CD4-positive, CD25-positive, alpha-beta regulatory T cell (primary cell): Measurements from ENCODE around the gene LCN1. TPM values are rescaled to one million over a fixed set of nuclear protein-coding genes. Genes with fewer than 3 reads are reported as not detected.
"Not testable (repeated sequence)": the region's sequence is repeated elsewhere in the genome, so short reads cannot be mapped to it uniquely, and the experiment has no call there.

Experiments used
- ATAC-seq, 2 donors: fragments of 150-1000 bp; cut with Tn5 transposase; one replicate each; pipeline ENCODE4 v1.10.0; 2021; ENCODE audit warnings: low read depth in 2 of 2, moderate number of reproducible peaks in 2 of 2, moderate library complexity in 1 of 2
- DNase-seq, 3 donors: peaks; one replicate each; pipeline versions ENCODE4 v3.0.0 to v3.0.0-alpha.2; 2012 to 2022; ENCODE audit warnings: mixed read lengths in 1 of 3
- H3K27ac ChIP-seq: one replicate; pipeline ENCODE4 v1.7.0; 2013; ENCODE audit warnings: mild to moderate bottlenecking, low read length; ENCODE audit not compliant: insufficient read depth, poor library complexity, severe bottlenecking
- H3K27me3 ChIP-seq: one replicate; pipeline ENCODE4 v1.7.0; 2013; ENCODE audit warnings: low read length; ENCODE audit not compliant: control insufficient read depth, insufficient read depth
- H3K36me3 ChIP-seq: one replicate; pipeline ENCODE4 v1.7.0; 2013; ENCODE audit warnings: mild to moderate bottlenecking, low read length, moderate library complexity; ENCODE audit not compliant: control insufficient read depth, insufficient read depth
- H3K4me1 ChIP-seq: 2 replicates; pipeline ENCODE4 v1.7.0; 2013; ENCODE audit warnings: mild to moderate bottlenecking, low read length; ENCODE audit not compliant: insufficient read depth, control insufficient read depth, poor library complexity, severe bottlenecking
- H3K4me3 ChIP-seq: one replicate; pipeline ENCODE4 v1.7.0; 2013; ENCODE audit warnings: low read depth, mild to moderate bottlenecking, low read length, moderate library complexity
- H3K9me3 ChIP-seq, 2 experiments: 1 replicate in 1 of 2; 2 replicates in 1 of 2; pipeline ENCODE4 v1.7.0; 2013; ENCODE audit warnings: low read length in 2 of 2, mild to moderate bottlenecking in 1 of 2, moderate library complexity in 1 of 2; ENCODE audit not compliant: control insufficient read depth in 2 of 2
- H3K27ac Mint-ChIP-seq, 3 donors: one replicate each; pipeline ENCODE4 v1.8.0; 2020 to 2022; ENCODE audit warnings: mild to moderate bottlenecking in 3 of 3, mixed read lengths in 3 of 3, moderate library complexity in 2 of 3
- H3K27me3 Mint-ChIP-seq: one replicate; pipeline ENCODE4 v1.8.0; 2022; ENCODE audit warnings: mild to moderate bottlenecking, mixed read lengths
- H3K36me3 Mint-ChIP-seq: one replicate; pipeline ENCODE4 v1.8.0; 2020; ENCODE audit warnings: mixed read lengths
- H3K4me1 Mint-ChIP-seq, 4 donors: one replicate each; pipeline ENCODE4 v1.8.0; 2020 to 2022; ENCODE audit warnings: mixed read lengths in 4 of 4, mild to moderate bottlenecking in 1 of 4
- H3K4me3 Mint-ChIP-seq, 4 donors: one replicate each; pipeline ENCODE4 v1.8.0; 2020 to 2022; ENCODE audit warnings: mild to moderate bottlenecking in 4 of 4, mixed read lengths in 4 of 4, moderate library complexity in 3 of 4
- H3K9me3 Mint-ChIP-seq, 7 donors: one replicate each; pipeline ENCODE4 v1.8.0; 2020 to 2022; ENCODE audit warnings: mixed read lengths in 7 of 7, mild to moderate bottlenecking in 3 of 7, moderate library complexity in 2 of 7
- polyA plus RNA-seq, 4 donors: library from polyadenylated mRNA; unstranded; fragments of 300-500 nt; fragmentation: Illumina TruSeq; gene quantifications; one replicate each; pipeline ENCODE4 v1.2.3, GENCODE V29; 2021
- total RNA-seq: library from RNA; stranded (reverse); gene quantifications from one replicate; pipeline ENCODE4 v1.2.3, GENCODE V29; 2022

Gene LCN1
- total and polyA plus RNA-seq, 5 donors from 2014 or later: not detected

DNA sequence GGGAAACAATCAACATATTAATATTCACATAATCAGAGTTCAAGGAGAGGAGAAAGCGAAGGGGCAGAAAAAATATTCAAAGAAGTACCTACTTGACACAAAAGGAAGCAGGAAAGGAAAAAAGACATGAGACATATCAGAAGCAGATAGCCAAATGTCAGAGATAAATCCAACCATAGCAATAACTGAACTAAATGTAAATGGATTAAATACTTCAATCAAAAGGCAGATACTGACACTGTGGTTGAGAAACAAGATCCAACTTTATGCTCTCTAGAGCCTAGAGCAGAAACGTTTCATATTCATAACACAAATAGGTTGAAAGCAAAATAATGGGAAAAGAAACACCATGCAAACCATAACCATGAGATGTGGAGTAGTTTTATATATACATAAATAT lies 11.8 kb upstream of the LCN1 start:
- H3K27me3 Mint-ChIP-seq: peaks cover 4% of the 10 kb centered on the region
- Histone ChIP-seq H3K36me3 (peaks cover 5% of the 10 kb centered on the region), H3K27me3 (no peaks in the 10 kb centered on the region), H3K4me1 (no peaks in the 10 kb centered on the region), H3K9me3 (peaks cover 4 to 6% of the 10 kb centered on the region in 2 experiments), H3K4me3 (no peak overlapping the region), H3K27ac (no peak overlapping the region)
- H3K27ac Mint-ChIP-seq: no peak overlapping the region
- H3K4me1 Mint-ChIP-seq: peaks cover 0 to 3% (median 3%) of the 10 kb centered on the region in 4 donors
- DNase-seq (no peak), ATAC-seq (no peak)
- no peak overlapping the region for H3K4me3 Mint-ChIP-seq
- peaks cover 3% of the 10 kb centered on the region for H3K36me3 Mint-ChIP-seq
- H3K9me3 Mint-ChIP-seq: peaks cover 0 to 10% (median 3%) of the 10 kb centered on the region in 7 donors

DNA sequence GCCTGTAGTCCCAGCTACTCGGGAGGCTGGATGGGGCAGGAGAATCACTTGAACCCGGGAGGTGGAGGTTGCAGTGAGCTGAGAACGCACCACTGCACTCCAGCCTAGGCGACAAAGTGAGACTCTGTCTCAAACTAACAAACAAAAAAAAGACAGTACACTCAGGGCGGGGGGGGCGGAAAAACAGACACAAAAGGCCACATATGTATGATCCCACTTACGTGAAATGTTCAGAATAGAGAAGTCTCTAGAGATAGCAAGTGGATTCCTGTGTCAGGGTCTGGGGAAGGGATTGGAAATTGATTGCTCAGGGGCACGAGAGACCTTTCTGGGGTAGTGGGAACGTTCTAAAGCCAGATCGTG lies 9.0 kb upstream of the LCN1 start:
- no peaks in the 10 kb centered on the region for H3K27me3 ChIP-seq
- Mint-ChIP-seq H3K27ac (peak overlapping the region in 1 of 3 donors; percentile 27), H3K27me3 (peaks cover 4% of the 10 kb centered on the region), H3K9me3 (peaks cover 0 to 10% (median 3%) of the 10 kb centered on the region in 7 donors), H3K36me3 (no peaks in the 10 kb centered on the region), H3K4me3 (no peak overlapping the region), H3K4me1 (peaks cover 0 to 2% (median 0%) of the 10 kb centered on the region in 4 donors)
- H3K4me1 ChIP-seq: no peaks in the 10 kb centered on the region
- H3K4me3 ChIP-seq: no peak overlapping the region
- no peaks in the 10 kb centered on the region for H3K36me3 ChIP-seq
- DNase-seq: no peak
- ATAC-seq: no peak
- peaks cover 4 to 6% of the 10 kb centered on the region in 2 experiments for H3K9me3 ChIP-seq
- no peak overlapping the region for H3K27ac ChIP-seq

DNA sequence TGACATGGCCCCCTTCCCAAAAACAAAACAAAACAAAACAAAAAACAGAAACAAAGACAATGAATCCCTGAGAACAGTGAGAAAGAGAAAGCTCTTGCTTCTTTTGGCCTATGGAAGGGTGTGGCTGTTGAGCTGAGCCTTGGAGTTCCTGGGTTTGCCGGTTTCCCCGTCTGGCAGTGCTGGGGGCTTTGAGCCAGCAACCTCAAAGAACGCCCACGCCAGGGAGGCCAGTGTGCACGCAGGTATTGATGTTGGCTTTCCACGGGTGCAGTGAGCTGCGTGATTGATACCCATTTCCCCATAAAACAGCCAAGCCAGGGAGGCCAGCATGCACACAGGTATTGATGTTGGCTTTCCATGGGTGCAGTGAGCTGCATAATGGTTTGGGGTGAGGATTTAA lies 8.3 kb upstream of the LCN1 start:
- H3K27ac ChIP-seq: no peak overlapping the region
- H3K27me3 Mint-ChIP-seq: peaks cover 4% of the 10 kb centered on the region
- peaks cover 0 to 10% (median 3%) of the 10 kb centered on the region in 7 donors for H3K9me3 Mint-ChIP-seq
- ATAC-seq: no peak
- no peaks in the 10 kb centered on the region for H3K4me1 ChIP-seq
- no peaks in the 10 kb centered on the region for H3K36me3 Mint-ChIP-seq
- H3K27ac Mint-ChIP-seq: no peak overlapping the region
- DNase-seq: no peak
- H3K36me3 ChIP-seq: no peaks in the 10 kb centered on the region
- H3K4me3 ChIP-seq: no peak overlapping the region
- H3K9me3 ChIP-seq: peaks cover 4 to 6% of the 10 kb centered on the region in 2 experiments
- no peaks in the 10 kb centered on the region for H3K27me3 ChIP-seq
- peaks cover 0 to 2% (median 0%) of the 10 kb centered on the region in 4 donors for H3K4me1 Mint-ChIP-seq
- H3K4me3 Mint-ChIP-seq: no peak overlapping the region

DNA sequence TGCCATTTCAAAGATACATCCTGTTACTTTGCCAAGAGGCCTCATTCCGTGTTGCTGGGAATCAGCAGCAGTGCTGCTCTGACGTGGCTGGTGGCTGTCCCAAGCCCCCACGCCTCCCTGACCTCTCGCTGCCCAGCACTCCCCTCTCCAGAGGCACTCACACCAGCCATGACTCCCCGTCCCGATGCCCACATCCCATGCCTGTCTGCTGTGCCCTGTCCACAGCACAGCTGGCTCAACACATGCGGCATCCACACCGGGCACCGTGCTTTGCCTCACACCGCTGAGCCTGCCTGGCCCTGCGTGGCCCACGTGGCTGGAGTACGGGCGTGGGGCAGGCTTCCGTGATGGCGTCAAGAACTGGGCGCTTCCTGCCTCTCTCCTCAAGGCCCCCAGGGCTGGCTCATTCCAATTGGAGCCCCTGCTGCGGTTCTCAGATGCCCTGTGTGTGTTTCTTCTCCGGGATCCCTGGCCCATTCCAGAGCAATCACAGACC lies 7.8 kb upstream of the LCN1 start:
- Histone ChIP-seq H3K4me3 (no peak overlapping the region), H3K27me3 (no peaks in the 10 kb centered on the region), H3K9me3 (peaks cover 4 to 6% of the 10 kb centered on the region in 2 experiments), H3K36me3 (no peaks in the 10 kb centered on the region), H3K4me1 (no peaks in the 10 kb centered on the region), H3K27ac (no peak overlapping the region)
- Mint-ChIP-seq H3K36me3 (no peaks in the 10 kb centered on the region), H3K4me3 (no peak overlapping the region), H3K27me3 (peaks cover 4% of the 10 kb centered on the region), H3K27ac (no peak overlapping the region), H3K9me3 (peaks cover 0 to 10% (median 3%) of the 10 kb centered on the region in 7 donors), H3K4me1 (peaks cover 0 to 2% (median 0%) of the 10 kb centered on the region in 4 donors)
- ATAC-seq (no peak), DNase-seq (no peak)

DNA sequence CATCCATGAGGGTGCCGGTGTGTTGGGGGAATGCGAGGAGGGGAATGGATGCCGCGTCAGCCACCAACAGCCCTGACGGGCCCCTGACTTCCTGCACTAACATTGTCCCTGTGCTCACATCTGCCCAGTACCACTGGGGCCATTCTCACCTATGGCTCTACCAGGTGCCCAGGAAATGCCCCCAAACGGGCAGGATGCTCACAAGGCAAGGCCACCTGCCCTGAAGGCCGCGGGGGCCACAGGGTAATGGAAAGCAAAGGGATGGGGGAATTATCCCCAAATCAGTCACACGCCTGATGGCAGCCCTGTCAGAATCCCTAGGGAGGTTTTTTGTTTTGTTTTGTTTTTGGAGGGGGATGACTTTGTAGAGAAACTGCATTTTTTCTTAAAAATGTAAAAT lies 7.3 kb upstream of the LCN1 start:
- not testable (repeated sequence) for H3K36me3 ChIP-seq, H3K4me3 Mint-ChIP-seq, H3K4me1 ChIP-seq, H3K9me3 ChIP-seq, H3K4me1 Mint-ChIP-seq, H3K27ac Mint-ChIP-seq, ATAC-seq, H3K27me3 Mint-ChIP-seq, H3K36me3 Mint-ChIP-seq, H3K4me3 ChIP-seq, DNase-seq, H3K27ac ChIP-seq, H3K9me3 Mint-ChIP-seq, H3K27me3 ChIP-seq

DNA sequence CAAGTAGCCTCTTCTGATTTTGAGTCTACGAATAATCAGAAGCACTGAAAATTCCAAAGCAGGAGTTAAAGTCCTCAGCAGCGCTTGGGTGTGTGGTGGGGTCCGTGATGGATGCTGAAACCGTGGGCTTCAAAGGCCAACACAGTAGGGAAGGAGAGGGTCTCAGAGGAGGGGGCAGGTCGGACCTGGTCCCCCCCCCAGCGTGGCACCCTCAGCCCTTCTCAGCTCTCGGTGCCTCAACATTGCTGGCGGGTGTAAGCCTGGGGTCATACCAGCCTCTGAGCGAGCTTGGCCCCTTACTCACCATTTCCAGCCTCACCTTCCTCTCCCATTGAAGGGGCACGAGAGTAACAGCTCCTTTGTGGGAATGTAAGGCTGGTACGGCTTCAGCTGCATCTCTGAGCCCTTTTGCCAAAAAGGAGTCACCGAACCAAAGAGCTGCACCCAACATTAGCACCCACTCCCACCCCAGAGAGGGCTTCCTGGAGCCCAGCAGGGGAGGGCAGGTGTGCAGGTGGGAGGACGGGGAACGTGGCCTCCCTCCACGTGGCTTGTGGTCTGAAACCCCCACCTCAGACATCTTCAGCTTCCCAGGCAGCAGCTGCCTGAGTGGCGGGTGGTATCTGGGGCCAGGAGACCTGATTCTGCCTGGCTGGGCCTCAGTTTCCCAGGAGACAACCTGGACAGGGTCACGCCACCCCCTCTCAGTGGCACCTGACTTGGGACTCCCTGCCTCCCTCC lies 6.7 kb upstream of the LCN1 start:
- peaks cover 0 to 1% of the 10 kb centered on the region in 2 experiments for H3K9me3 ChIP-seq
- H3K27me3 ChIP-seq: no peaks in the 10 kb centered on the region
- H3K36me3 ChIP-seq: no peaks in the 10 kb centered on the region
- Mint-ChIP-seq H3K27ac (no peak overlapping the region), H3K4me3 (no peak overlapping the region), H3K4me1 (peaks cover 0 to 2% (median 0%) of the 10 kb centered on the region in 4 donors), H3K9me3 (peaks cover 0 to 1% (median 0%) of the 10 kb centered on the region in 7 donors), H3K27me3 (no peaks in the 10 kb centered on the region), H3K36me3 (no peaks in the 10 kb centered on the region)
- DNase-seq: no peak
- no peak overlapping the region for H3K27ac ChIP-seq
- no peak overlapping the region for H3K4me3 ChIP-seq
- no peak for ATAC-seq
- no peaks in the 10 kb centered on the region for H3K4me1 ChIP-seq

DNA sequence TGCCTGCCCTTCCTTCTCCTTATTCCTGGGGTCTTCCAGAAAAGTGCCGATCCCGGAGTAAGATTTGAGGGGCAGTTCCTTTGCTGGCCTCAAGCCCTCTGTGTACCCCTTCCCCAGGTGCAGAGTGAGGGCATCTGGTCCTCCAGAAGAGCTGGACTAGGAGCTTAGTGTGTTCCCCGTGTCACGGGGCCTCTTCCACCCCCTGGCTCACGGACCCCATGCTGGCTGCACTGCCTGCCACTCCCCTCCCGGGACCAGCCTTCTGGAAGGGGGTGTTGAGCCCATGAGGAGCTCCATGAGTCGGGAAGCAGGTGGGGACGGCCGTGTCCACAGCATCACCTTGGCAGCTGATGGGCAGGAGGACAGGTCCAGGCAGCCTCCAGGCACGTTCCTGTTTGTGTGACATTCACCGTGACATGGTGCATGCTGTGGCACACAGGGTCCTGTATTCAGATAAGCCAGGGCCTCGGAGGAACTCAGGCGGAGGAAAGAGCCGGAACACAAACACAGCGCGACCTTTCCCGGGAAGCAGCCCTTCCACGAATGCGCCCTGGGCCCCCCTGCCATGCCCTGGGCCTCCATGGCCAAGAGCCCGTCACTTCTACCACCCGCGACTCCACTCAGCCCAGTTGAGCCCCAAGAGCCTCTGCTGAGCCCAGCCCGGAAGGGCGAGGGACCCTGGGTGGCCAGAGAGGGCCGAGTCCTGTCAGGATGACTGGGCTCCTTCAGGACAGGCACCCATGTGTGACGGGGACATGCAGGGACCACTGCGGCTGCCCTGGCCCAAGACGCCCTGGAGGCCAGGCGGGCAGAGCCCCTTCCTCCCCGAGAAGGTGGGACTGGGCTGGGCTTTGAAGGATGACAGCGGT lies 5.9 kb upstream of the LCN1 start:
- peaks cover 0 to 4% (median 1%) of the 10 kb centered on the region in 4 donors for H3K4me1 Mint-ChIP-seq
- Histone ChIP-seq H3K4me3 (no peak overlapping the region), H3K27ac (no peak overlapping the region), H3K9me3 (no peaks in the 10 kb centered on the region), H3K36me3 (no peaks in the 10 kb centered on the region), H3K27me3 (no peaks in the 10 kb centered on the region), H3K4me1 (no peaks in the 10 kb centered on the region)
- DNase-seq: no peak
- no peak overlapping the region for H3K27ac Mint-ChIP-seq
- H3K27me3 Mint-ChIP-seq: no peaks in the 10 kb centered on the region
- H3K4me3 Mint-ChIP-seq: no peak overlapping the region
- H3K36me3 Mint-ChIP-seq: no peaks in the 10 kb centered on the region
- ATAC-seq: no peak
- no peaks in the 10 kb centered on the region for H3K9me3 Mint-ChIP-seq
